BLaER1 (cell line): ENCODE data around the gene ZC3H12C.
A peak's percentile ranks its signal among the peaks of the same experiment; 100 is the strongest.

Experiments used
- H3K27ac ChIP-seq: shearing (Covaris generic); formaldehyde crosslinking; 2 replicates; pipeline ENCODE4 v1.8.1; 2022
- H3K27me3 ChIP-seq: shearing (Covaris generic); formaldehyde crosslinking; 2 replicates; pipeline ENCODE4 v1.8.1; 2022
- H3K36me3 ChIP-seq: shearing (Covaris generic); formaldehyde crosslinking; 2 replicates; pipeline ENCODE4 v1.8.1; 2022
- H3K4me1 ChIP-seq: shearing (Covaris generic); formaldehyde crosslinking; 2 replicates; pipeline ENCODE4 v1.8.1; 2022
- H3K4me2 ChIP-seq: shearing (Covaris generic); formaldehyde crosslinking; 2 replicates; pipeline ENCODE4 v1.8.1; 2022
- H3K4me3 ChIP-seq: shearing (Covaris generic); formaldehyde crosslinking; 2 replicates; pipeline ENCODE4 v1.8.1; 2022
- H3K9ac ChIP-seq: shearing (Covaris generic); formaldehyde crosslinking; 2 replicates; pipeline ENCODE4 v1.8.1; 2022
- H3K9me3 ChIP-seq: shearing (Covaris generic); formaldehyde crosslinking; 2 replicates; pipeline ENCODE4 v1.8.1; 2022
- H4K20me1 ChIP-seq: shearing (Covaris generic); formaldehyde crosslinking; 2 replicates; pipeline ENCODE4 v1.8.1; 2022
- Cebpa-rat ChIP-seq: shearing (Covaris generic); IDR thresholded peaks from 2 replicates; pipeline ENCODE4 v1.8.1; 2022

ZC3H12C gene

DNA sequence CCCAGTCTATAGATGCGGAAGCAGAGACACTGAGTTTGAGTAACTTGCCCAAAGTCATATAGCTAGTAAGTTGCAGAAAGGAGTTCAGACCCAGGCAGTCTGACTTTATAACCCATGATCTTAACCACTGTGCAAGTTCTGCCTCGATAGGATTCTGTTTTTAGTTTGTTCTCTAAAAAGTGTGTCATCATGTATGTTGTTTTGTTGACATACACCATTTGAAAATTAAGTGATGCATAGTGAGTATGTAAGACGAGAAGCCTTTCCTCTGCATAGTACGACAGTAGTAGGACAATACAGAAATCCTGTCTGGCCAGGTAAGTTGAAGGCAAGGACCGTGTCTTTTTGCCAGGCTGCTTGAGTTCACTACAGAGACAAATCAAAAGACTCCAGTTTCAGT is 3.3 kb downstream of the ZC3H12C start:
- Histone ChIP-seq H3K4me1 (peaks cover 33% of the 10 kb centered on the region), H3K36me3 (peaks cover 22% of the 10 kb centered on the region), H3K9ac (no peak overlapping the region), H3K27me3 (no peaks in the 10 kb centered on the region), H3K4me3 (no peak overlapping the region), H3K9me3 (peaks cover 14% of the 10 kb centered on the region), H4K20me1 (0 out of 2 replicates have a peak, but pooled peaks cover 21% of the 10 kb centered on the region), H3K27ac (no peak overlapping the region), H3K4me2 (no peak overlapping the region)
- no peak for TF ChIP-seq Cebpa-rat

- H3K27ac ChIP-seq = no peak overlapping the region
- H3K9me3 ChIP-seq = peaks cover 25% of the 10 kb centered on the region
- H4K20me1 ChIP-seq = 0 out of 2 replicates have a peak, but pooled peaks cover 21% of the 10 kb centered on the region
- H3K4me3 ChIP-seq = no peak overlapping the region
- no peak overlapping the region for H3K9ac ChIP-seq
- peaks cover 32% of the 10 kb centered on the region for H3K36me3 ChIP-seq
- H3K4me2 ChIP-seq = no peak overlapping the region
- no peak for TF ChIP-seq Cebpa-rat
- H3K27me3 ChIP-seq = no peaks in the 10 kb centered on the region
- peaks cover 24% of the 10 kb centered on the region for H3K4me1 ChIP-seq
Measured at GRCh38 chr11:110097459-110098012, 4.3 kb downstream of the ZC3H12C start.

DNA sequence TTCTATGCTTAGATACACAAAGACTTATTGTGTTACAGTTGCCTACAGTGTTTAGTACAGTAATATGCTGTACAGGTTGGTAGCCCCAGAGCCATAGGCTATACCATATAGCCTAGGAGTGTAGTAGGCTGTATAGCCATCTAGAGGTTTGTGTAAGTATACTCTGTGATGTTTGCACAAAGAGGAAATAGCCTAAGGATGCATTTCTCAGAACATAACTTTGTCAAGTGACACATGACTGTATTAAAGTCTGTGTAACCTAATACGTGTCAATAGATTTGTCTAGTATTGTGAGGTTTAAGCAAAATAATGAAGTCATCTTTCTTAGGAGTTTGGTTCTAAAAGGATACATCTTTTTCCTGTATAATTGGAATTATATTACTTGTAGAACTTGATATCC is 5.5 kb downstream of the ZC3H12C start:
- H3K27me3 ChIP-seq = no peaks in the 10 kb centered on the region
- H3K4me1 ChIP-seq = peaks cover 24% of the 10 kb centered on the region
- H4K20me1 ChIP-seq = 0 out of 2 replicates have a peak, but pooled peaks cover 21% of the 10 kb centered on the region
- H3K9ac ChIP-seq = no peak overlapping the region
- no peak for TF ChIP-seq Cebpa-rat
- H3K27ac ChIP-seq = no peak overlapping the region
- H3K36me3 ChIP-seq = peaks cover 40% of the 10 kb centered on the region
- peaks cover 34% of the 10 kb centered on the region for H3K9me3 ChIP-seq
- H3K4me2 ChIP-seq = no peak overlapping the region
- no peak overlapping the region for H3K4me3 ChIP-seq

DNA sequence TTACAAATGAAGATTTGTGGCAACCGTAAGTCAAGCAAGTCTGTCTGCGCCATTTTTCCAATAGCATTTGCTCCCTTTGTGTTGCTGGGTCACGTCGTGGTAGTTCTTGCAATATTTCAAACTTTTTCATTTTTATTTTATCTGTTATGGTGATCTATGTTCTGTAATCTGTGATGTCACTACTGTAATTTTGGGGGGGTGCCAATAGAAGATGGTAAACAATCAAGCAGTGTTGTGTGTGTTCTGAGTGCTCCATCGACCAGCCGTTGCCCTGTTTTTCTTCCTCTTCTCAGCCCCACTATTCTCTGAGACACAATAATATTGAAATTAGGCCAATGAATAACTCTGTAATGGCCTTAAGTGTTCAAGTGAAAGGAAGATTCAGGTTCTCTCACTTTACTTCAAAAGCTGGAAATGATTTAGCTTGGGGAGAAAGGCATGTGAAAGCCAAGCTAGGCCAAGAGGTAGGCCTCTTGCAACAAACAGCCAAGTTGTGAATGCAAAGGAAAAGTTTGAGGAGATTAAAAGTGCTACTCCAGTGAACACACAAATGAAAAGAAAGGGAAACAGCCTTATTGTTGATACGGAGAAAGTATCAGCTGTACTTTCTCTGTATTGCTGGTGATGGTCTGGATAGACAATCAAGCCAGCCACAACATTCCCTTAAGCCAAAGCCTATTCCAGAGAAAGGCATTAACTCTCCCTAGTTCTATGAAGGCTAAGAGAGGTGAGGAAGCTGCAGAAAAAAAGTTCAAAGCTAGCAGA is 7.5 kb downstream of the ZC3H12C start:
- Histone ChIP-seq H3K27me3 (no peaks in the 10 kb centered on the region), H3K9ac (no peak overlapping the region), H3K9me3 (peaks cover 47% of the 10 kb centered on the region), H4K20me1 (0 out of 2 replicates have a peak, but pooled peaks cover 21% of the 10 kb centered on the region), H3K27ac (no peak overlapping the region), H3K36me3 (peaks cover 49% of the 10 kb centered on the region), H3K4me1 (peaks cover 11% of the 10 kb centered on the region), H3K4me2 (no peak overlapping the region), H3K4me3 (no peak overlapping the region)
- no peak for TF ChIP-seq Cebpa-rat

- H4K20me1 ChIP-seq = peaks cover 30% of the 10 kb centered on the region; the same call in 1 of the 2 replicates
- H3K9me3 ChIP-seq = peaks cover 56% of the 10 kb centered on the region
- no peak overlapping the region for H3K4me2 ChIP-seq
- no peak overlapping the region for H3K9ac ChIP-seq
- no peak overlapping the region for H3K27ac ChIP-seq
- no peaks in the 10 kb centered on the region for H3K4me1 ChIP-seq
- no peak overlapping the region for H3K4me3 ChIP-seq
- TF ChIP-seq Cebpa-rat = no peak
- H3K27me3 ChIP-seq = no peaks in the 10 kb centered on the region
- peaks cover 47% of the 10 kb centered on the region for H3K36me3 ChIP-seq
Measured at GRCh38 chr11:110106713-110107274, 13.6 kb downstream of the ZC3H12C start.

DNA sequence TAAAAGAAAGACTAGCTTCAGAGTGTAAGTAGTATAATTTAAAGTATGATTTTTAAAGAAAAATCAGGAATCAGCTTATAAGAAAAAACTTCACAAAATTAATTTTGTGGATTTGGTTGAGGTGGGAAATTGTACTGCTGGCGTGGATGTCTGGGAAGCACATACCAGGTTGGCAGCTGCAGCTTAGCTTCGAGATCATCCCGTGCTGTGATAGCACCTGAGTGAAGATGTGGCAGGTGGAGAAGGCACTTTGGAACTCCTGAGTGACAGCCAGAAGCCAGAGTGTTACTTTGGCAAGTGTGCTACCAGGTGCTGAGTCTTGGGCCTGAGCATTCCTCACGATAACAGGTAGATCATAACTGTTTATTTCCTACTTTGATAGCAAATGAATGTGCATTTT is 17.7 kb downstream of the ZC3H12C start:
- H3K36me3 ChIP-seq = peaks cover 43% of the 10 kb centered on the region
- no peak for TF ChIP-seq Cebpa-rat
- no peak overlapping the region for H3K4me2 ChIP-seq
- peaks cover 51% of the 10 kb centered on the region; the same call in 1 of the 2 replicates for H4K20me1 ChIP-seq
- peaks cover 24% of the 10 kb centered on the region for H3K4me1 ChIP-seq
- H3K9me3 ChIP-seq = peaks cover 25% of the 10 kb centered on the region
- H3K27me3 ChIP-seq = no peaks in the 10 kb centered on the region
- H3K9ac ChIP-seq = no peak overlapping the region
- no peak overlapping the region for H3K27ac ChIP-seq
- no peak overlapping the region for H3K4me3 ChIP-seq

DNA sequence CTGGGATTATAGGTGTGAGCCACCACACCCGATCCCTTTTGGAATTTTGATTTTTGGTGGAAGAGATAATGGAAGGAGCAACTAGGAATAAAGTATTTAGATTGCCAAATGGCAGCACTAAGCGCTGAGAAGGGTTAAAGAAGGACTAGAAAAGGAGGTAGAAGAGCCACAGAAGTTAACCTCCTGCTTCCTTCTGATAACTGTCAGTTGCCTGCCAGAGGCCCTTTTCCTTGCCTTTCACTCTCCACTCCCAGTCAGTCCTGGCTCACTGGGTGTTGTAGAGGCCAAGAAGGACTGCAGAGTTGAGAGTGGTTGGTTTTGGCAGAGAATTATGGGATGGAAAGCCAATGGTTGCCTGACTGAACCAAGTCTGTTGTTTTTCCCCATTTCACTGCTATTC is 19.3 kb downstream of the ZC3H12C start:
- Histone ChIP-seq H3K9me3 (peaks cover 9% of the 10 kb centered on the region), H3K4me1 (peaks cover 24% of the 10 kb centered on the region), H3K4me2 (peak overlapping the region; percentile 2; the same call in 1 of the 2 replicates), H3K27ac (no peak overlapping the region), H3K27me3 (no peaks in the 10 kb centered on the region), H4K20me1 (peaks cover 51% of the 10 kb centered on the region; the same call in 1 of the 2 replicates), H3K36me3 (peaks cover 38% of the 10 kb centered on the region), H3K9ac (no peak overlapping the region), H3K4me3 (no peak overlapping the region)
- no peak for TF ChIP-seq Cebpa-rat

- peaks cover 51% of the 10 kb centered on the region; the same call in 1 of the 2 replicates for H4K20me1 ChIP-seq
- TF ChIP-seq Cebpa-rat = no peak
Measured at GRCh38 chr11:110113505-110113904, 20.3 kb downstream of the ZC3H12C start.

DNA sequence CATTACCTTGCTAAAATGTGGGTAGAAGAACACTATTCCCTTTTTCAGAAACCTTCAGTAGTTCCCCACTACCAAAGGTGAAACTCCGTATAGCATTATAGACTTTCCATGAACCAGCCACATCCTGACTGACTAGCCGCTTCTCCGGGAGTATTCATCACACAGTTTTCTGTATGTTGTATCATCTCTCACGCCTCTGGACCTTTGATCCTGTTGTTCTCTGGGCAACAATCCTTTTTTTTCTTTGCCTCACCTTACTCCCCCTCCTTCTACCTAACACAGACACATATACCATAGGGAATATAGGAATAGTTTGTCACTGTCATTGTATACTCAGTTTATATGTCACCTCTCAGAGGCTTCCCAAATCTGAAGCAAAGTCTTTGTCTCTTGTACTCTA is 20.8 kb downstream of the ZC3H12C start:
- Histone ChIP-seq H3K4me3 (no peak overlapping the region), H3K27me3 (no peaks in the 10 kb centered on the region), H3K9me3 (no peaks in the 10 kb centered on the region), H3K4me1 (peaks cover 24% of the 10 kb centered on the region), H3K4me2 (peak overlapping the region; percentile 49), H3K27ac (no peak overlapping the region), H3K9ac (no peak overlapping the region), H4K20me1 (peaks cover 46% of the 10 kb centered on the region; the same call in 1 of the 2 replicates), H3K36me3 (peaks cover 32% of the 10 kb centered on the region)
- no peak for TF ChIP-seq Cebpa-rat

More at GRCh38 chr11:110113505-110113904, 20.3 kb downstream of the ZC3H12C start:
- Histone ChIP-seq H3K27ac (no peak overlapping the region), H3K4me2 (peak overlapping the region; percentile 49), H3K4me3 (no peak overlapping the region), H3K4me1 (peaks cover 24% of the 10 kb centered on the region), H3K9me3 (no peaks in the 10 kb centered on the region), H3K27me3 (no peaks in the 10 kb centered on the region), H3K9ac (no peak overlapping the region), H3K36me3 (peaks cover 32% of the 10 kb centered on the region)

GRCh38 chr11:110119317-110119716 is 26.1 kb downstream of the ZC3H12C start:
- Histone ChIP-seq H3K9ac (no peak overlapping the region), H3K4me1 (no peaks in the 10 kb centered on the region), H3K27ac (no peak overlapping the region), H3K9me3 (no peaks in the 10 kb centered on the region), H3K36me3 (peaks cover 28% of the 10 kb centered on the region), H4K20me1 (peaks cover 13% of the 10 kb centered on the region), H3K27me3 (no peaks in the 10 kb centered on the region), H3K4me2 (no peak overlapping the region), H3K4me3 (no peak overlapping the region)
- no peak for TF ChIP-seq Cebpa-rat
